Measurements from ENCODE around the gene CNTF. TPM values are rescaled to one million over a fixed set of nuclear protein-coding genes. Genes with fewer than 3 reads are reported as not detected.

The CNTF gene
- polyA plus RNA-seq, 2 donors = 0.24 to 0.28 TPM

Other genes with a start within 250 kb of the CNTF start
- gene OR5B3, start 215.8 kb upstream of the CNTF start, polyA plus RNA-seq = not detected
- not detected for gene OR5B2, start 194.5 kb upstream of the CNTF start, polyA plus RNA-seq
- not detected for gene OR5B12, start 180.4 kb upstream of the CNTF start, polyA plus RNA-seq
- gene OR5B21, start 114.6 kb upstream of the CNTF start, polyA plus RNA-seq = not detected
- gene LPXN, start 46.8 kb upstream of the CNTF start, polyA plus RNA-seq = 1 to 10 TPM; 2.4 to 2.7 TPM
- 10 to 100 TPM in 1 of 2 donors, 1 to 10 TPM in 1; 7.4 to 15.5 TPM for gene ZFP91, start 43.6 kb upstream of the CNTF start, polyA plus RNA-seq
- gene GLYAT, start 109.3 kb downstream of the CNTF start, polyA plus RNA-seq = not detected
- gene GLYATL2, start 222.0 kb downstream of the CNTF start, polyA plus RNA-seq = under 1 TPM; 0.13 to 0.16 TPM

All from esophagus (tissue), 2 donors.